Keratinocyte (primary cell): ENCODE results near the gene APOL3. TPM values are rescaled to one million over a fixed set of nuclear protein-coding genes. Genes with fewer than 3 reads are reported as not detected.

Source experiments
- DNase-seq: peaks from one replicate; pipeline ENCODE4 v3.0.0-alpha.2; 2011; ENCODE audit warnings: low read depth, missing footprints, low spot score
- FAIRE-seq: peaks from 2 replicates; lab custom pipeline; 2011; peaks lifted over from hg19 to GRCh38; lab: Jason Lieb, UNC
- H2AFZ ChIP-seq: 2 replicates; pipeline ENCODE4 v1.6.0; 2012; ENCODE audit warnings: low read length, control low read depth, inconsistent platforms; ENCODE audit not compliant: control insufficient read depth
- H3K27ac ChIP-seq: 2 replicates; pipeline ENCODE4 v1.5.1; 2011; ENCODE audit warnings: low read length; ENCODE audit not compliant: control insufficient read depth, insufficient read depth
- H3K27me3 ChIP-seq: 3 replicates; pipeline ENCODE4 v1.6.0; 2011; ENCODE audit warnings: low read length; ENCODE audit not compliant: control insufficient read depth, insufficient read depth; ENCODE audit errors: extremely low read depth
- H3K36me3 ChIP-seq, 2 experiments: 2 replicates in 1 of 2; 3 replicates in 1 of 2; pipeline ENCODE4 v1.5.1; 2011; ENCODE audit warnings: low read length in 2 of 2, mild to moderate bottlenecking in 1 of 2; ENCODE audit not compliant: control insufficient read depth in 2 of 2, insufficient read depth in 2 of 2; ENCODE audit errors: extremely low read depth in 1 of 2
- H3K4me1 ChIP-seq: 3 replicates; pipeline ENCODE4 v1.5.1; 2011; ENCODE audit warnings: low read length; ENCODE audit not compliant: control insufficient read depth, insufficient read depth; ENCODE audit errors: extremely low read depth
- H3K4me2 ChIP-seq: 3 replicates; pipeline ENCODE4 v1.6.0; 2011; ENCODE audit warnings: low read depth, low read length; ENCODE audit not compliant: control insufficient read depth, insufficient read depth; ENCODE audit errors: extremely low read depth
- H3K4me3 ChIP-seq, 3 experiments: fragments of 200-600 bp in 1 of 3; sonication (generic) in 1 of 3; 2 replicates in 2 of 3; 3 replicates in 1 of 3; pipeline ENCODE4 v1.5.1; 2011 to 2016; ENCODE audit warnings: low read length in 3 of 3, mild to moderate bottlenecking in 3 of 3, control low read depth in 2 of 3, inconsistent platforms in 1 of 3, low read depth in 1 of 3, mixed read lengths in 1 of 3, mixed run types in 1 of 3, moderate library complexity in 1 of 3; ENCODE audit not compliant: control insufficient read depth in 2 of 3, insufficient read depth in 2 of 3; ENCODE audit errors: extremely low read depth in 1 of 3
- H3K79me2 ChIP-seq: 2 replicates; pipeline ENCODE4 v1.6.0; 2012; ENCODE audit warnings: low read length; ENCODE audit not compliant: control insufficient read depth, insufficient read depth
- H3K9ac ChIP-seq: 3 replicates; pipeline ENCODE4 v1.6.0; 2011; ENCODE audit warnings: low read length; ENCODE audit not compliant: control insufficient read depth, insufficient read depth; ENCODE audit errors: extremely low read depth
- H3K9me1 ChIP-seq: 3 replicates; pipeline ENCODE4 v1.6.0; 2011; ENCODE audit warnings: low read length; ENCODE audit not compliant: control insufficient read depth, insufficient read depth; ENCODE audit errors: extremely low read depth
- H3K9me3 ChIP-seq: 2 replicates; pipeline ENCODE4 v1.5.1; 2012; ENCODE audit warnings: low read depth, low read length; ENCODE audit not compliant: control insufficient read depth
- H4K20me1 ChIP-seq: 3 replicates; pipeline ENCODE4 v1.6.0; 2011; ENCODE audit warnings: low read length; ENCODE audit not compliant: control insufficient read depth, insufficient read depth; ENCODE audit errors: extremely low read depth
- EZH2 ChIP-seq: IDR thresholded peaks from one replicate; pipeline ENCODE4 v1.6.1; 2012; ENCODE audit warnings: inconsistent platforms, mild to moderate bottlenecking, low read length, moderate library complexity
- dilution Hi-C: fragments of 300-500 bp; cut with MboI; formaldehyde crosslinking; loops from one replicate; pipeline ENCODE4 v1.7.0; 2020; ENCODE audit warnings: low sequenced_read_pairs; ENCODE audit not compliant: extremely low pct_ligation_motif_present
- polyA plus RNA-seq, 5 experiments: library from polyadenylated mRNA; depleted of rRNA in 3 of 5; stranded (reverse) in 3 of 5; stranded (forward) in 1 of 5; unstranded in 1 of 5; fragments of >200 nt; gene quantifications; 1 replicate in 1 of 5; 2 replicates in 3 of 5; 3 replicates in 1 of 5; pipeline versions ENCODE4 v1.2.1 to v1.2.3, GENCODE V29; 2011 to 2012; ENCODE audit warnings: missing spikeins in 2 of 5, low read depth in 1 of 5, low replicate concordance in 1 of 5
- TF ChIP-seq, protein P1 (sequence below), 3 experiments: IDR thresholded peaks in 1 of 3; conservative IDR thresholded peaks in 1 of 3; optimal IDR thresholded peaks in 1 of 3; 2 replicates in 2 of 3; 3 replicates in 1 of 3; pipeline versions ENCODE3 to v1.5.1; 2011; ENCODE audit warnings: low read length in 3 of 3, mild to moderate bottlenecking in 3 of 3, moderate library complexity in 2 of 3, control low read depth in 1 of 3, inconsistent platforms in 1 of 3; ENCODE audit not compliant: insufficient read depth in 2 of 3; ENCODE audit errors: extremely low read depth in 1 of 3

APOL3 gene
- polyA plus RNA-seq, 1 donor (not counting 4 experiments of a cell fraction or from before 2014, with no cell fraction given): 0.92 TPM

DNA sequence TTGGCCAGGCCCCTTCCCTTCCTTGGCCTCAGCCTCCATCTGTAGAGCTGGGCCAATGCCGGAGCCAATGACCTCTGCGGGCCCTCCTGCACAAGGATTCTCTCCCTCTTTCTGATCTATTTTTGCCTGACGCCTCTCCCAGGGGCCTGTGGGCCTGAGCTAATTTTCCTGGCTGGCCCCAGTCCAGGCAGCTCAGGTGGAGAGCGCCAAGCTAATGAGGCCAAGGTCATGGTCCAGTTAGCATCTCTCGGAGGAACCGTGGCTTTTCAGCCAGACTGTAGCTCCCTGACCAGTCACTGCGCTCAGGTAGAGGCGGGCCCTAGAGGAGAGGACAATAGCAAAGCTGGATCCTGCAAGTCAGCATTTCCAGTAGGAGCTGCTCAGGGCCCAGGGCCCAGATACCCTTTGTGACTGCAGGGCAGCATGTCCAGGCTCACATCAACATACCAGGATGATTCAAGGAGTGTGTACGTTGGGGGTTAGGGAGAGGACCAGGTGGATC, 43.5 kb downstream of the APOL3 start:
- DNase-seq (no peak), FAIRE-seq (no peak)
- no peaks in the 10 kb centered on the region for H3K36me3 ChIP-seq
- dilution Hi-C loops: no loop called here
- TF ChIP-seq EZH2: no peak
- TF ChIP-seq, protein P1, sequence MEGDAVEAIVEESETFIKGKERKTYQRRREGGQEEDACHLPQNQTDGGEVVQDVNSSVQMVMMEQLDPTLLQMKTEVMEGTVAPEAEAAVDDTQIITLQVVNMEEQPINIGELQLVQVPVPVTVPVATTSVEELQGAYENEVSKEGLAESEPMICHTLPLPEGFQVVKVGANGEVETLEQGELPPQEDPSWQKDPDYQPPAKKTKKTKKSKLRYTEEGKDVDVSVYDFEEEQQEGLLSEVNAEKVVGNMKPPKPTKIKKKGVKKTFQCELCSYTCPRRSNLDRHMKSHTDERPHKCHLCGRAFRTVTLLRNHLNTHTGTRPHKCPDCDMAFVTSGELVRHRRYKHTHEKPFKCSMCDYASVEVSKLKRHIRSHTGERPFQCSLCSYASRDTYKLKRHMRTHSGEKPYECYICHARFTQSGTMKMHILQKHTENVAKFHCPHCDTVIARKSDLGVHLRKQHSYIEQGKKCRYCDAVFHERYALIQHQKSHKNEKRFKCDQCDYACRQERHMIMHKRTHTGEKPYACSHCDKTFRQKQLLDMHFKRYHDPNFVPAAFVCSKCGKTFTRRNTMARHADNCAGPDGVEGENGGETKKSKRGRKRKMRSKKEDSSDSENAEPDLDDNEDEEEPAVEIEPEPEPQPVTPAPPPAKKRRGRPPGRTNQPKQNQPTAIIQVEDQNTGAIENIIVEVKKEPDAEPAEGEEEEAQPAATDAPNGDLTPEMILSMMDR (optimal IDR thresholded peaks at IDR 0.05 in 1 of 3, IDR thresholded peaks at IDR 0.05 in 1 of 3, conservative IDR thresholded peaks at IDR 0.05 in 1 of 3; ENCODE audit: extremely low read depth in 1 of 3, insufficient read depth in 2 of 3, low read length in 3 of 3): no peak
- H4K20me1 ChIP-seq: no peaks in the 10 kb centered on the region
- no peak overlapping the region for H3K9ac ChIP-seq
- H3K4me2 ChIP-seq: no peak overlapping the region
- H3K27ac ChIP-seq: no peak overlapping the region
- H3K9me3 ChIP-seq: no peaks in the 10 kb centered on the region
- H3K9me1 ChIP-seq: no peaks in the 10 kb centered on the region
- no peak overlapping the region for H3K4me3 ChIP-seq
- H2AFZ ChIP-seq: no peak overlapping the region
- H3K79me2 ChIP-seq: no peaks in the 10 kb centered on the region
- no peaks in the 10 kb centered on the region for H3K4me1 ChIP-seq
- no peaks in the 10 kb centered on the region for H3K27me3 ChIP-seq

DNA sequence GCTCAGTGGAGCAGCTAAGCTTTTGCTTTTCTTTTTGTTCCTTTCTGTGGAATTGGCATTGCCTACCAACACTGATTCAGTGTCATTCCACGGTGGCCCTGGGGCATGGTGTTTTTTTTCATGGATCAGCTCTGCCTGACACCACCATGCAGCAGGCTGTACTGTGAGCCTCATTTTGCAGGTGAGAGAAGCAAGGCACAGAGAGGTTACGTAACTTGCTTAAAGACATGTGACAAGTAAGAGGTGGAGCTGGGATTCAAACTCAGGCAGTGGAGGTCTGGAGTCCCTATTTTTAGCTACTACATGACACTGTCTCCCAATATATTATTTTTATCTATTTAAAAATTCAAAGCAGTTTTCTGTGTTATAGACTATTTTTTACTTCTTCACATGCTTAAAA, 44.4 kb downstream of the APOL3 start:
- no peak overlapping the region for H3K4me3 ChIP-seq
- no peaks in the 10 kb centered on the region for H4K20me1 ChIP-seq
- no peaks in the 10 kb centered on the region for H3K9me3 ChIP-seq
- H3K9ac ChIP-seq: no peak overlapping the region
- H2AFZ ChIP-seq: no peak overlapping the region
- dilution Hi-C loops: no loop called here
- FAIRE-seq (peak; percentile 29), DNase-seq (no peak)
- H3K4me1 ChIP-seq: no peaks in the 10 kb centered on the region
- no peak overlapping the region for H3K4me2 ChIP-seq
- no peaks in the 10 kb centered on the region for H3K36me3 ChIP-seq
- no peak overlapping the region for H3K27ac ChIP-seq
- H3K79me2 ChIP-seq: no peaks in the 10 kb centered on the region
- TF ChIP-seq, protein P1 (optimal IDR thresholded peaks at IDR 0.05 in 1 of 3, IDR thresholded peaks at IDR 0.05 in 1 of 3, conservative IDR thresholded peaks at IDR 0.05 in 1 of 3; ENCODE audit: extremely low read depth in 1 of 3, insufficient read depth in 2 of 3, low read length in 3 of 3): no peak
- no peak for TF ChIP-seq EZH2
- H3K9me1 ChIP-seq: no peaks in the 10 kb centered on the region
- no peaks in the 10 kb centered on the region for H3K27me3 ChIP-seq
